Caco-2 (cell line): ENCODE results near the gene SERPINB6. TPM values are rescaled to one million over a fixed set of nuclear protein-coding genes. Genes with fewer than 3 reads are reported as not detected.

Source experiments
- BruUV-seq: library from RNA; stranded (reverse); fragments of 400-500 nt; replicated peaks from 2 replicates; lab custom pipeline; 2021; lab: Mats Ljungman, UMichigan
- CTCF ChIA-PET: fragments of 300-600 bp; sonication (Branson Sonifier 250); formaldehyde crosslinking; loops from one replicate; lab custom pipeline; 2022; ENCODE audit warnings: antibody characterized with exemption; lab: Charles Lee
- POLR2A ChIA-PET: fragments of 300-600 bp; sonication (Branson Sonifier 250); formaldehyde crosslinking; loops from one replicate; lab custom pipeline; 2022; ENCODE audit warnings: antibody characterized with exemption; lab: Charles Lee
- DNase-seq, 2 experiments: peaks; one replicate each; pipeline versions ENCODE4 v3.0.0 to v3.0.0-alpha.2; 2020 to 2022
- H3K27me3 ChIP-seq: replicated peaks from 2 replicates; pipeline ENCODE4 v1.6.0; 2011; ENCODE audit warnings: low read length; ENCODE audit not compliant: control insufficient read depth, insufficient read depth
- H3K36me3 ChIP-seq: 2 replicates; pipeline ENCODE4 v1.5.1; 2011; ENCODE audit warnings: low read length; ENCODE audit not compliant: control insufficient read depth, insufficient read depth
- H3K4me1 ChIP-seq: fragments of 250-450 bp; sonication (Bioruptor Pico); 2 replicates; pipeline ENCODE4 v1.5.1; 2020; ENCODE audit warnings: mild to moderate bottlenecking
- H3K4me3 ChIP-seq: 2 replicates; pipeline ENCODE4 v1.5.1; 2011; ENCODE audit warnings: low read depth, mild to moderate bottlenecking, control low read depth, low read length
- H3K9me3 ChIP-seq: fragments of 250-450 bp; sonication (Bioruptor Pico); 2 replicates; pipeline ENCODE4 v1.5.1; 2020; ENCODE audit warnings: mild to moderate bottlenecking, moderate library complexity
- H3K27ac Mint-ChIP-seq: one replicate; pipeline ENCODE4 v1.8.0; 2022; ENCODE audit warnings: mixed read lengths; ENCODE audit not compliant: unreplicated experiment
- H3K27me3 Mint-ChIP-seq: one replicate; pipeline ENCODE4 v1.8.0; 2022; ENCODE audit warnings: mixed read lengths; ENCODE audit not compliant: insufficient read depth, unreplicated experiment
- H3K36me3 Mint-ChIP-seq: one replicate; pipeline ENCODE4 v1.8.0; 2022; ENCODE audit warnings: mild to moderate bottlenecking, mixed read lengths; ENCODE audit not compliant: insufficient read depth, unreplicated experiment
- H3K4me1 Mint-ChIP-seq: one replicate; pipeline ENCODE4 v1.8.0; 2022; ENCODE audit warnings: low read depth, mixed read lengths; ENCODE audit not compliant: unreplicated experiment
- H3K4me3 Mint-ChIP-seq: one replicate; pipeline ENCODE4 v1.8.0; 2022; ENCODE audit warnings: mild to moderate bottlenecking, moderate library complexity, mixed read lengths; ENCODE audit not compliant: unreplicated experiment
- H3K9me3 Mint-ChIP-seq: one replicate; pipeline ENCODE4 v1.8.0; 2022; ENCODE audit warnings: mixed read lengths; ENCODE audit not compliant: unreplicated experiment
- intact Hi-C: fragments of 100-400 bp; cut with micrococcal nuclease; formaldehyde crosslinking; loops from one replicate; pipeline ENCODE4 v1.10.0; 2022; ENCODE audit not compliant: unreplicated experiment
- total RNA-seq: library from RNA; stranded (reverse); gene quantifications from 2 replicates; pipeline ENCODE4 v1.2.3, GENCODE V29; 2022
- TF ChIP-seq, protein P1 (sequence below), 2 experiments: fragments of 200-600 bp in 1 of 2; IDR thresholded peaks; 1 replicate in 1 of 2; 2 replicates in 1 of 2; pipeline versions ENCODE4 v1.5.1 to v1.8.0; 2011 to 2022; ENCODE audit warnings: antibody characterized with exemption in 1 of 2, control low read depth in 1 of 2, inconsistent platforms in 1 of 2, low read depth in 1 of 2, low read length in 1 of 2, mild to moderate bottlenecking in 1 of 2, moderate library complexity in 1 of 2; ENCODE audit not compliant: insufficient read depth in 1 of 2, severe bottlenecking in 1 of 2, unreplicated experiment in 1 of 2

Gene SERPINB6
- total RNA-seq, 1 experiment from 2014 or later = 60.0 TPM

- intact Hi-C loops = no loop called here
- Histone ChIP-seq H3K9me3 (no peaks in the 10 kb centered on the region), H3K36me3 (no peaks in the 10 kb centered on the region), H3K4me3 (no peak overlapping the region), H3K27me3 (no peaks in the 10 kb centered on the region), H3K4me1 (peaks cover 37% of the 10 kb centered on the region)
- TF ChIP-seq, protein P1, sequence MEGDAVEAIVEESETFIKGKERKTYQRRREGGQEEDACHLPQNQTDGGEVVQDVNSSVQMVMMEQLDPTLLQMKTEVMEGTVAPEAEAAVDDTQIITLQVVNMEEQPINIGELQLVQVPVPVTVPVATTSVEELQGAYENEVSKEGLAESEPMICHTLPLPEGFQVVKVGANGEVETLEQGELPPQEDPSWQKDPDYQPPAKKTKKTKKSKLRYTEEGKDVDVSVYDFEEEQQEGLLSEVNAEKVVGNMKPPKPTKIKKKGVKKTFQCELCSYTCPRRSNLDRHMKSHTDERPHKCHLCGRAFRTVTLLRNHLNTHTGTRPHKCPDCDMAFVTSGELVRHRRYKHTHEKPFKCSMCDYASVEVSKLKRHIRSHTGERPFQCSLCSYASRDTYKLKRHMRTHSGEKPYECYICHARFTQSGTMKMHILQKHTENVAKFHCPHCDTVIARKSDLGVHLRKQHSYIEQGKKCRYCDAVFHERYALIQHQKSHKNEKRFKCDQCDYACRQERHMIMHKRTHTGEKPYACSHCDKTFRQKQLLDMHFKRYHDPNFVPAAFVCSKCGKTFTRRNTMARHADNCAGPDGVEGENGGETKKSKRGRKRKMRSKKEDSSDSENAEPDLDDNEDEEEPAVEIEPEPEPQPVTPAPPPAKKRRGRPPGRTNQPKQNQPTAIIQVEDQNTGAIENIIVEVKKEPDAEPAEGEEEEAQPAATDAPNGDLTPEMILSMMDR (IDR thresholded peaks at IDR 0.05; ENCODE audit: insufficient read depth in 1 of 2, low read depth in 1 of 2, low read length in 1 of 2, severe bottlenecking in 1 of 2, unreplicated experiment in 1 of 2) = no peak
- Mint-ChIP-seq H3K9me3 (no peaks in the 10 kb centered on the region), H3K4me1 (peaks cover 34% of the 10 kb centered on the region), H3K27ac (peak overlapping the region; percentile 73), H3K27me3 (no peaks in the 10 kb centered on the region), H3K4me3 (no peak overlapping the region), H3K36me3 (no peaks in the 10 kb centered on the region)
- BruUV-seq = no TSS peak
- DNase-seq = no peak
- CTCF ChIA-PET = no interaction called here
- POLR2A ChIA-PET = no interaction called here
These were observed 10.4 kb downstream of the SERPINB6 start for GRCh38 chr6:2960935-2961334.

DNA sequence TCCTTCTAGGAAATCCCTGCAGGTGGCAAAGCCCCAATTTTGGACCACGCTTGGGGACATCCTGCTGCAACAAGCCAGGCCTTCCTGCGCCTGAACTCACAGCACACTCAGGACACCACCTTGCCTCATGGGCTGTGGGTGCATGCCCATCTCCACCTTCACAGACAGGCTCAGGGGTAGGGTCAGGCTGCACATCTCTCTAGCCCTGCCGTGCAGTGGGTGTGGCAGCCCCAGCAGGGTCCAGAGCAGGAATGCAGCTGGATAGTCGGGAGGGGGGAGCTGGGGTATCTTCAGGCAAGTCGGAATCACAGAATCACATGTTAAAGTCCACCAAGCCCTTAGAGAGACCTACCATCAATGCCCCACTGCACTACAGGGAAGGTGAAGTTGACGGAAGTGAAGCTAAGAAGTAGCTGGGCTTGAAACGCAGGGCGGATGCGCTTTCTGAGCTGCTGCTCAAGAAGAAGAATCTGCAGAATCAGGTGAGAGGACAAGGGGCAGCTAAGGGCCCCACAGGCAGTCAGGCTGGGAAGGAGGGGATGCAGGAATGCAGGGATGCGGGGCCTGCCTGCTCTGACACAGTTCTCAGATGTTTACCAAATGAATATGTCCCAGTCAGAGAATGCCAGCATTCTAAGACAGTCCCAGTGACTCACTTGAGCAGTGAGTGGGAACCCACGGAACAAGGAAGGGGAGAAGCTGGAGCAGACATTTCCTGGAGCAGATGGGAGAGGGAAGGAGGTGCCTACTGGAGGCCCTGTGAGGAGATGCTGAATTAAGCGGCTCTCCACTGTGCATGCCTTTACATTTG is 11.3 kb downstream of the SERPINB6 start:
- TF ChIP-seq, protein P1 (IDR thresholded peaks at IDR 0.05; ENCODE audit: insufficient read depth in 1 of 2, low read depth in 1 of 2, low read length in 1 of 2, severe bottlenecking in 1 of 2, unreplicated experiment in 1 of 2) = no peak
- DNase-seq = no peak
- ChIA-PET CTCF (interaction anchor here (0.9 to 1.2 kb wide), 2 partner anchors 28 to 29 kb away, joined by 3 to 4 read pairs; no protein-coding TSS in a partner anchor), POLR2A (no interaction called here)
- H3K36me3 Mint-ChIP-seq = no peaks in the 10 kb centered on the region
- peaks cover 37% of the 10 kb centered on the region for H3K4me1 ChIP-seq
- H3K27me3 Mint-ChIP-seq = no peaks in the 10 kb centered on the region
- no peak overlapping the region for H3K4me3 ChIP-seq
- peak overlapping the region; percentile 73 for H3K27ac Mint-ChIP-seq
- peaks cover 34% of the 10 kb centered on the region for H3K4me1 Mint-ChIP-seq
- BruUV-seq = no TSS peak
- intact Hi-C loops = no loop called here
- no peaks in the 10 kb centered on the region for H3K36me3 ChIP-seq
- no peaks in the 10 kb centered on the region for H3K9me3 ChIP-seq
- H3K4me3 Mint-ChIP-seq = no peak overlapping the region
- H3K27me3 ChIP-seq = no peaks in the 10 kb centered on the region
- no peaks in the 10 kb centered on the region for H3K9me3 Mint-ChIP-seq

GRCh38 chr6:2958776-2959175 is 12.6 kb downstream of the SERPINB6 start:
- TF ChIP-seq, protein P1 (IDR thresholded peaks at IDR 0.05; ENCODE audit: insufficient read depth in 1 of 2, low read depth in 1 of 2, low read length in 1 of 2, severe bottlenecking in 1 of 2, unreplicated experiment in 1 of 2) = no peak
- POLR2A ChIA-PET = no interaction called here

More at GRCh38 chr6:2958776-2959175, 12.6 kb downstream of the SERPINB6 start:
- H3K36me3 Mint-ChIP-seq = no peaks in the 10 kb centered on the region
- Histone ChIP-seq H3K36me3 (no peaks in the 10 kb centered on the region), H3K9me3 (no peaks in the 10 kb centered on the region), H3K27me3 (no peaks in the 10 kb centered on the region), H3K4me3 (no peak overlapping the region), H3K4me1 (peaks cover 37% of the 10 kb centered on the region)
- no peaks in the 10 kb centered on the region for H3K9me3 Mint-ChIP-seq
- CTCF ChIA-PET = no interaction called here
- intact Hi-C loops = no loop called here
- BruUV-seq = no TSS peak
- H3K27me3 Mint-ChIP-seq = no peaks in the 10 kb centered on the region
- peaks cover 34% of the 10 kb centered on the region for H3K4me1 Mint-ChIP-seq
- H3K4me3 Mint-ChIP-seq = no peak overlapping the region
- no peak for DNase-seq
- H3K27ac Mint-ChIP-seq = no peak overlapping the region
